Panc1 (cell line): ENCODE measurements around the gene CAMP.

ENCODE experiments used
- CTCF ChIP-seq: fragments of 450-650 bp; IDR thresholded peaks from 2 replicates; pipeline ENCODE4 v1.5.1; 2017; ENCODE audit warnings: mild to moderate bottlenecking
- POLR2AphosphoS5 ChIP-seq: IDR thresholded peaks from 2 replicates; pipeline ENCODE4 v1.6.1; 2012; ENCODE audit warnings: mild to moderate bottlenecking, low read depth, low read length, moderate library complexity
- SIN3A ChIP-seq: IDR thresholded peaks from 2 replicates; pipeline ENCODE4 v1.6.1; 2012; ENCODE audit warnings: low read depth, mild to moderate bottlenecking, low read length, moderate library complexity, borderline replicate concordance; ENCODE audit not compliant: insufficient read depth
- TCF7L2 ChIP-seq: IDR thresholded peaks from 2 replicates; pipeline ENCODE4 v1.6.1; 2011; ENCODE audit warnings: mild to moderate bottlenecking, low read depth, low read length, inconsistent platforms
- TF ChIP-seq, protein P1 (sequence below), 2 experiments: IDR thresholded peaks; 2 replicates each; pipeline ENCODE4 v1.6.1; 2011 to 2012; ENCODE audit warnings: low read depth in 2 of 2, control low read depth in 1 of 2, low read length in 1 of 2, mild to moderate bottlenecking in 1 of 2, moderate library complexity in 1 of 2; ENCODE audit not compliant: insufficient read depth in 1 of 2

DNA sequence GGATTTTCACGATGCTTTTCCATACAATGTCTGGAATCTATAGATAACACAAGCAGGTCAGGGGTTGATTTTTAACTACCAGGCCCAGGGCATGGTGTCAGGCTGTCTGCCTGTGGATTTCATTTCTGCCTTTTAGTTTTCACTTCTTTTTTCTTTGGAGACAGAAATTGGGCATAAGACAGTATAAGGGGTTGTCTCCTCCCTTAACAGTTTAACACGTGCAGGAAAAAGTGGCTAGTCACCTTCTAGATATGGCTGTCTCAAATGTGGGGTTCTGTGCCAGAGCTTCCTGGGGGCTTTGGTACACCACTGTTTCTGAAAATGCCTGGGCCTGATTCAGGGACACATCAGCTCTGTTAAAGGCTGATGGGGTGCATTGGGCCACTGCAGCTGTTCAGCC lies 10.2 kb downstream of the CAMP start:
- TF ChIP-seq CTCF (no peak), POLR2AphosphoS5 (no peak), SIN3A (no peak), TCF7L2 (no peak)
- TF ChIP-seq, protein P1, sequence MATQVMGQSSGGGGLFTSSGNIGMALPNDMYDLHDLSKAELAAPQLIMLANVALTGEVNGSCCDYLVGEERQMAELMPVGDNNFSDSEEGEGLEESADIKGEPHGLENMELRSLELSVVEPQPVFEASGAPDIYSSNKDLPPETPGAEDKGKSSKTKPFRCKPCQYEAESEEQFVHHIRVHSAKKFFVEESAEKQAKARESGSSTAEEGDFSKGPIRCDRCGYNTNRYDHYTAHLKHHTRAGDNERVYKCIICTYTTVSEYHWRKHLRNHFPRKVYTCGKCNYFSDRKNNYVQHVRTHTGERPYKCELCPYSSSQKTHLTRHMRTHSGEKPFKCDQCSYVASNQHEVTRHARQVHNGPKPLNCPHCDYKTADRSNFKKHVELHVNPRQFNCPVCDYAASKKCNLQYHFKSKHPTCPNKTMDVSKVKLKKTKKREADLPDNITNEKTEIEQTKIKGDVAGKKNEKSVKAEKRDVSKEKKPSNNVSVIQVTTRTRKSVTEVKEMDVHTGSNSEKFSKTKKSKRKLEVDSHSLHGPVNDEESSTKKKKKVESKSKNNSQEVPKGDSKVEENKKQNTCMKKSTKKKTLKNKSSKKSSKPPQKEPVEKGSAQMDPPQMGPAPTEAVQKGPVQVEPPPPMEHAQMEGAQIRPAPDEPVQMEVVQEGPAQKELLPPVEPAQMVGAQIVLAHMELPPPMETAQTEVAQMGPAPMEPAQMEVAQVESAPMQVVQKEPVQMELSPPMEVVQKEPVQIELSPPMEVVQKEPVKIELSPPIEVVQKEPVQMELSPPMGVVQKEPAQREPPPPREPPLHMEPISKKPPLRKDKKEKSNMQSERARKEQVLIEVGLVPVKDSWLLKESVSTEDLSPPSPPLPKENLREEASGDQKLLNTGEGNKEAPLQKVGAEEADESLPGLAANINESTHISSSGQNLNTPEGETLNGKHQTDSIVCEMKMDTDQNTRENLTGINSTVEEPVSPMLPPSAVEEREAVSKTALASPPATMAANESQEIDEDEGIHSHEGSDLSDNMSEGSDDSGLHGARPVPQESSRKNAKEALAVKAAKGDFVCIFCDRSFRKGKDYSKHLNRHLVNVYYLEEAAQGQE (IDR thresholded peaks at IDR 0.05; ENCODE audit: insufficient read depth in 1 of 2, low read depth in 2 of 2, low read length in 1 of 2), result no peak
